ENCODE results near the gene TTLL5. TPM values are rescaled to one million over a fixed set of nuclear protein-coding genes. Genes with fewer than 3 reads are reported as not detected.

The TTLL5 gene
- total RNA-seq, 1 experiment from 2014 or later: 35.7 TPM

GRCh38 chr14:75811872-75812499 lies 150.9 kb downstream of the TTLL5 start:
- H3K56ac ChIP-seq (ENCODE audit: insufficient read length, low read depth, low read length): no peak overlapping the region
- peak overlapping the region; percentile 45; the same call in 1 of the 2 replicates for H3K14ac ChIP-seq (ENCODE audit: insufficient read depth, low read length)
- no peak overlapping the region for H4K8ac ChIP-seq (replicated peaks; ENCODE audit: insufficient read length, low read depth, low read length)
- no peaks in the 10 kb centered on the region for H3K27me3 ChIP-seq (ENCODE audit: insufficient read depth, low read length)
- no peaks in the 10 kb centered on the region for H3K79me2 ChIP-seq (ENCODE audit: insufficient read depth, low read length)
- Mint-ChIP-seq H3K36me3 (ENCODE audit: insufficient read depth in 1 of 3, low read depth in 3 of 3) (peaks cover 0 to 5% (median 0%) of the 10 kb centered on the region in 3 experiments; a peak in 2 of 7 replicates), H3K27ac (peak overlapping the region; percentile 63 to 86 (median 85); a peak in 6 of 7 replicates), H3K9me3 (no peaks in the 10 kb centered on the region), H3K4me3 (no peak overlapping the region), H3K4me1 (peaks cover 13 to 28% of the 10 kb centered on the region in 2 experiments), H3K27me3 (ENCODE audit: low read depth) (no peaks in the 10 kb centered on the region)
- H3K27ac ChIP-seq (ENCODE audit: insufficient read length, low read depth, low read length): peak overlapping the region; percentile 48
- no peaks in the 10 kb centered on the region for H3K9me3 ChIP-seq (ENCODE audit: control insufficient read depth, low read depth, low read length)
- H4K20me1 ChIP-seq (ENCODE audit: control insufficient read depth, insufficient read depth, insufficient read length): peaks cover 2% of the 10 kb centered on the region
- no peak overlapping the region for H2BK120ac ChIP-seq (ENCODE audit: low read depth, low read length, poor library complexity, severe bottlenecking)
- no peak overlapping the region for H2BK15ac ChIP-seq (ENCODE audit: low read depth, low read length)
- no peaks in the 10 kb centered on the region for H3K23me2 ChIP-seq (ENCODE audit: insufficient read length, low read depth, low read length, poor library complexity, severe bottlenecking)
- peak overlapping the region; percentile 33 for H3K18ac ChIP-seq (ENCODE audit: insufficient read length, low read depth, low read length)
- no peak overlapping the region for H3K4me2 ChIP-seq (ENCODE audit: insufficient read depth, insufficient read length, low read length)
- no peak for DNase-seq
- H3K79me1 ChIP-seq (ENCODE audit: insufficient read depth, low read depth, low read length, poor library complexity, severe bottlenecking): no peaks in the 10 kb centered on the region
- no peak overlapping the region for H2BK12ac ChIP-seq (ENCODE audit: insufficient read length, low read depth, low read length)
- H3K9ac ChIP-seq (ENCODE audit: extremely low read depth, insufficient read length, low read length): no peak overlapping the region
- no peak overlapping the region for H3T11ph ChIP-seq (ENCODE audit: low read length)
- H2AK5ac ChIP-seq (ENCODE audit: insufficient read length, low read length): no peak overlapping the region
- no peak overlapping the region for H2BK20ac ChIP-seq (ENCODE audit: low read depth, low read length, poor library complexity, severe bottlenecking)
- H3K4me1 ChIP-seq (ENCODE audit: insufficient read depth, low read length): peaks cover 3% of the 10 kb centered on the region; the same call in 1 of the 2 replicates
- H2AFZ ChIP-seq (ENCODE audit: low read length): no peak overlapping the region
- H4K5ac ChIP-seq (ENCODE audit: insufficient read length, low read depth, low read length): no peak overlapping the region
- H2BK5ac ChIP-seq (ENCODE audit: insufficient read length, low read length): no peak overlapping the region
- no peak overlapping the region for H3K23ac ChIP-seq (ENCODE audit: insufficient read length, low read depth, low read length)
- no peak overlapping the region for H4K91ac ChIP-seq (ENCODE audit: insufficient read length, low read depth, low read length)
- TF ChIP-seq CTCF (conservative IDR thresholded peaks at IDR 0.05): no peak
- no peak overlapping the region for H3K4ac ChIP-seq (ENCODE audit: low read depth, low read length)
- WGBS (ENCODE audit: extremely low coverage, insufficient read length, low lambda C conversion rate): no CpG with 5 or more reads among the region's 7 CpGs
